IPS-NIHi7 (cell line): ENCODE results near the gene CCBE1.
A peak's percentile ranks its signal among the peaks of the same experiment; 100 is the strongest.
"Not testable (repeated sequence)": the region's sequence is repeated elsewhere in the genome, so short reads cannot be mapped to it uniquely, and the experiment has no call there.

Source experiments
- DNase-seq: peaks from one replicate; pipeline ENCODE4 v3.0.0; 2012; ENCODE audit warnings: mixed read lengths; ENCODE audit errors: extremely low spot score

CCBE1 gene

DNA sequence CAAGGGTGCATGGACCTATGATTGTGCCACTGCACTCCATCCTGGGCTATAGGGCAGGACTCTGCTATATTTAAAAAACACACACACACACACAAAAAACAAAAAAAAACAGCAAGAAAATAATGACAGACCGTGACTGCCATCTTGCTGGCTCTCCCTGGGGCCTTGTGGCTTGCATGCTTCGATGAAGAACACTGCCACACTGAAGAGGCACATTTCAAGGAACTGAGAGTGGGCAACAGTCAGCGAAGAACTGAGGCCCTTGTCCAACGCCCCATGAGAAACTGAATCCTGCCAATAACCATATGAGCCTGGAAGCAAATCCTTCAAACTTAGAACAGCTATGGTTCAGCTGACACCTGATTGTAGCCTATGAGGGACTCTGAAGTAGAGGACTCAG lies 158.1 kb downstream of the CCBE1 start:
- no peak for DNase-seq

DNA sequence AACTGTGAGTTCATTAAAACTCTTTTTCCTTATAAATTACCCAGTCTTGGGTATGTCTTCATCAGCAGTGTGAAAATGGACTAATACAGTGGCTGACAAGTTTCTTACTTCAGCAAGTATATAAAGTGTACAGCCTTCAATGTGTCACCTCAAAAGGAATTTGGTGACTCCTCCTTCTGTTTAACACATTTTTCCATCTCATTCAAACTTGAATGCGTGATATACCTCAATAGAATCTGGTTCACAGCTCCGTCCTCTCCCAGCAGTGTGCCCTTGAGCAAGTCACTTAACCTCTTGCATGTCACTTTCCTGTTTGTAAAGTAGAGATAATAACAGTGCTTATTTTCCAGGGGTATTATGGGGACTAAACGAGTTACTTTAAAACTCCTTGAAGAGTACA lies 159.6 kb downstream of the CCBE1 start:
- DNase-seq: no peak

DNA sequence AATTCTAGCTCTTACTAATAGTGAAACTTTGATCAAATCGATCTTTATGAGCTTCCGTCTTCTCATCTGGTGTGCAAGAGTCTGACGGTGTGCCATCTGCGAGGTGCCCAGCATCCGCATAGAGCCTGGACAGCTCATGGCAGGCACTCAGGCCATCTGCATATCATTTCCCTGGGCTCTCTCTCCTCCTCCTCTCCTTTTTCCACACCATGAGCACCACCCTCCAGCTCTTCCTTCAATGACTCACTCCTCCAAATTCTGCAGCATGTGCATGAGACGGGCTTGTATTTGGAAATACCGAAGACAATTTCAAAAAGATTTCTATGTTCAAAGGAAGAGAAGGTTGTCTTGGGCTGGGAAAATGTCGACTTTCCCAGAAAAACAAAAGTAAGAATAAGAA lies 161.1 kb downstream of the CCBE1 start:
- no peak for DNase-seq

DNA sequence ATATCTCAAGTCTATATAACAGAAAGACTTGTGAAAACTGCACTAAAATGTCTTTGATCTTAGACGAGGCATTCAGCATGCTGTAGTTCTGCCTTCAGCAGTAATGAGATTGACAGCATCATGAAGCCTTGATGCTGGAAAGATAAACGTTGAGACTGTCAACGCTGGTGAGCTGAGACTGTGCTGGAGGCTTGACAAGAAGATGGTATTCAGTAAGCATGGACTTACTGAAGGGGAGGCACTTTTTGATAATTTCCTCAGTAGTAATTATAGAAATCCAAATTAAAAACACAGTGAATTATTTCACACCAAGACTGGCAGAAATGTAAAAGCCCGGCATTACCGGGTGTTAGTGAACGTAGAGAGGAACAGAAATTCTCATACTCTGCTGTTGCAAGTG lies 162.2 kb downstream of the CCBE1 start:
- no peak for DNase-seq

DNA sequence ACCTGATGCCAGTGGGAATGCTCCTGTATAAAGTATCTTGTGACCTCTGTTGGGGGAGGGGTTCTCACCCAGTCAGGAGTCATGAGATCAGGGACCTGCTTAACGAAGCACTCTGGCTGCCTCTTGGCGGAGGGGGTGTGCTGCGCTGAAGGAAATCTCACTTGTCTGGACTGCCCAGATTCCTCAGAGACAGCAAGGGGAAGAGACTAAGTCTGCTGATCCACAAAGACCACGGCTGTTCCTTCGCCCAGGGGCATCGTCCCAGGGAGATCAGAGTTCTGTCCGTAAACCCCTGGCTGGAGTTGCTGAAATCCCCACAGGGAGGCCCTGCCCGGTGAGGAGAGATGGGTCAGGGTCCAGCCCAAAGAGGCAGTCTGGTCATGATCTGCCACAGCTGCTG lies 168.4 kb downstream of the CCBE1 start:
- no peak for DNase-seq

DNA sequence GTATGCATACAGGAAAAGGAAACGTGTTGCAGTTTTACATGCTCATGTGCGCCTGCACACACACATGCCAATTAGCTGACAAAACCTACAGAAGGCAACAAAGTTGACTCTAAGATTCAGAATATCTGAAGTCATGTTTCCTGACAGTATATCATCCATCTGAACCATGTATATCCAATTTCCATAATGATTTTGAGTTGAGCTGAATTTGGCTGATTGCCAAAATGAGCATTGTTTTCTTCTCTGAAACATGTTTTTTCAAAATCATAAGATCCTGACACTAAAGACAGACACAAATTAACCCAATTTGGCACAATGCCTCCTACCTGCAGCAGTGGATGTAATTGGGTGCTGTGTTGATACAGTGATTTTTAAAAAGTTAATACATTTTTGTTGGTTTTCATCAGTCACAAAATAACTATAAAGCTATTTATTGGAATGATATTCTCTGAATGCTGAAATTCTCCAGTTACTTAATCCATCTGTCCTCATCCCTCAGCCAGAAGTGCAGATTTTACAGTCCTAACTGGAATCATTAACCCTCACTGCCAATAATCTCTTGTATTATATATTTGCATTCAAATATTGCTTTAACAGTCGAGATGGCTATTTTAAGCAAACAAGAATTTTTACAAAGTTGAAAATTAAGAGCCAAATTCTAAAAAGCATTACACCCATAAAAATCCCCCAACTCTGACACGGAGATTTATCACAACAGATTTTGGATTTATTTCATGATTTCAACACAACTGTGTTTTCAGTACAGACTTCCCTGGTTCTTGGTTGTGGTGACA lies 176.5 kb downstream of the CCBE1 start:
- DNase-seq: no peak

DNA sequence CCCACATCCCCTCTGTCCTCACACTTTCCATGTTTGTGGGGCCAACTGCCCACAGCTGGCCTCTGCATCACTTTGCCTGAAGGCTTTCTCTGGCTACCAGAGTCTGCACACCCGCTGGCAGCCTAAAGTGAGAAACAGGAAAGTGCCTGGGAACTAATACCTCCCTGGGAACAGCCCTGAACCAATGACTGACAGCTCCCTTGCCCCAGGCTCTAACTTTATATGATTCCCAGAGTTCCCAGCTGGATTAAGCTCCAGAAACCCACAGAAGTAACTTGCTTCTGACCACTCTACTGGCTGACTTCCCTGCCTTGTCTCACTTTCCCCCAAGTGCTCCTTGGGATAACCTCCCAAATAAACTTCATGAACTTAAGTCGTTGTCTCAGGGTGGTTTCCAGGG lies 178.5 kb downstream of the CCBE1 start:
- DNase-seq: no peak

DNA sequence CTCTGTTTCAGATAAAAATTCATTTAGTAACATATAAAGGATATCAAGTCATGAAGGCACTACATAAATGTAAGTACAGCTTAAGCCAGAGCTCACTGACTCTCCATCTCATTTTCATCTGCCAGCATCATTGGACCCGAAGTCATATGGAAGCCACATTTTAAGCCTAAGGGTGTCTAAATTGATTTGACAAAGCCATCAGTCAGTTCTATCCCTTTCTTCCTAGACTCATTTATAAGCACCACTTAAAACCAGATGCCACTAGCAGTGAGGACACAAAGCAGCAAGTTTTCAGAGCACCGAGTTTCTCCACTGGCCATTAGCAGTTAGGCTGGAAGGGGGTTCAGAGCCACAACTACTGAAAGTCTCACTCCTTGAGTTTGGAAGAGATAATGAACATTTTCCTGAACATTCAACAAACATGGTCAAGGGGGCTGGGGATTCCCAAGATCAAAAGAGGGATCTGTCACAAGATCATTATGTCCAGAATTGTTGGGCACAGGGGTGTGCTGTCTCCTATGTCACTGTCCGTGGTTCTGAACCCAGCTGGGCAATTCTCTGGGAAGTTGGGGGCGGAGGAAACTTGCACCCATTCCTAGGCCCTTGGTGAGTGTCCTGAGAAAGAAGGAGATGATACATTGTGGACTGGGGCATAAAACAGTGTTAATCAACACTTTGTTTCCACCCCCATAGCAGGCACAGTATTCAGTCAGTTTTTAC lies 179.6 kb downstream of the CCBE1 start:
- peak; percentile 70 for DNase-seq

DNA sequence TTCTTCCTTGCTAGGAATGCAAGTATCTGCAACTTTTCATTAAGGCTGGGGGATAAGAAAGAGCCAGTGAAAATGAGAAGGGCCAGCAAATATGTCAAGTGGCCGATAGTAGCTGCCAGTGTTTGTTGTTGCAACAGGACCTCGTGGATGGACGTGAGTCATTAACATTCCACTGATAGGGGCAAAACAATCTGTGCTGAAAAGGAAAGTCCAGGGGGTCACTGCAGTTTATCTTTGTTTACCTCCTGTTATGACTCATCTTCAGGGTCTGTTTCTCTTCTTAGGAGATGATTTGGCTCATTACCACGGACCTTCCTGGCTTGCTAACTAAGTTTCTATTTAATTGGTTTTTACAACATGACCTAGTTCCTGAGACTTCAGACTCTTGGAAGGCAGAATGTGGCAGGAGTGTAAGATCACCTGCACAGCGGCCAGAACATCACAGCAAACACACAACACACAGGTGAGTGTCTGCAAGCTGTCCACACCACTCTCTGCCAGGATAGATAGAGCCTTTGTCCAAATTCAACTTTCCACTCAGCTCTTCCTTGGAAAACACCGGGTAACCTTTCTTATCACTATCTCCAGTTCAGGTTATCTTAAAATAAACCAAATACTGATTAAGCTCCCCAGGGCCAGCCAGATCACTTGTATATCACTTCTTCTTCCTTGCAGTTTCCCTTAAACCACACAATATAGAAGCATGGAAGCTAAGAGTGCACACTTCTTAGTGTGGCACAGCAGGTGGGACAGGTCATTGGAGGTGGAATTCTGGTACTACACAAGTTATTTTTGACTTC lies 180.7 kb downstream of the CCBE1 start:
- peak; percentile 63 for DNase-seq

DNA sequence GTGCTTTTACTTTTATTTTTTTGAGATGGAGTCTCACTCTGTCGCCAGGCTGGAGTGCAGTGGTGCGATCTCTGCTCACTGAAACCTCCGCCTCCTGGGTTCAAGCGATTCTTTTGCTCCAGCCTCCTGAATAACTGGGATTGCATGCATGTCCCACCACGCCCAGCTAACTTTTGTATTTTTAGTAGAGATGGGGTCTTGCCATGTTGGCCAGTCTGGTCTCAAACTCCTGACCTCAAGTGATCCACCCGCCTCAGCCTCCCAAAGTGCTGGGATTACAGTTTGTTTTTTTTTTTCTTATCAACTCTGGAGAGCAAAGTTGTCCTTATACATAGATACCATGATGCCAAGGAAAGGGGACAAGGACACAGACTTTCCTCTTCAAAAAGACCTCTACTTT lies 181.3 kb downstream of the CCBE1 start:
- not testable (repeated sequence) for DNase-seq

DNA sequence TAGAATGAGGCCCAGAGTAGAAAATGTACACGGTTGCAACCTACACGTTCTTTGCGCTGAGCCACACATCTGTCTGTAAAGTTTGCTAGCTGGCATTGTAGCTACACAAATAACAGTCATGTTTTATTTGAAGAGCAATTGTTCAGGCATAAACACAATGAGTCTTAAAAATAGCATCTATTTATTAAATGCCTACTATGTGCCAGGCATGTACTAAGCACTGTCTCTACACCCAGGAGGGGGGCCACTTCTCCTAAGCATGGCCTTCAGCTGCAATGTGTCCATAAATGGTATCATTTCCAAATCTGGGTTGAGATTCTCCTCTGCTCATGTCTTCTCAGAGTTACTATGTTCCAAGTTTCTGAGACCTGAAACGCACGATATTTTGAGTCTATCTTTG lies 182.1 kb downstream of the CCBE1 start:
- no peak for DNase-seq

DNA sequence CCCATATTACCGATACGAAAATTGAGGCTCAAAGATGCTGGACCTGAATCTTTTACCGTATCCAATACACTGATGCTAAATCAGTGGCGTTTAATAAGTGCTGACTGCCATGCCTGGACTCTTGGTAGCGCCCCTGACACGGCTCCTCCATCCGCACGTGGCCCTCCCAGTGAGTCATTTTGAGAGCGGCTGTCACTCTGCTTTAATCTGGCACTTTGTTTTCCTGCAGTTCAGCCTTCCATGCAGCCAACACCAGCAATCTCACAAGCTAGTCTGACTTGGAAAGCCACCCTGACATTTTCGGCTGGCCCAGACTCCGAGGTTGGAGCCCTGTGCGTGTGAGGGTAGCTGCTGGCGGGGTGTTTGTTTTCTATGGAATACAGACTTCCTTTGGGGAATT lies 183.0 kb downstream of the CCBE1 start:
- no peak for DNase-seq

DNA sequence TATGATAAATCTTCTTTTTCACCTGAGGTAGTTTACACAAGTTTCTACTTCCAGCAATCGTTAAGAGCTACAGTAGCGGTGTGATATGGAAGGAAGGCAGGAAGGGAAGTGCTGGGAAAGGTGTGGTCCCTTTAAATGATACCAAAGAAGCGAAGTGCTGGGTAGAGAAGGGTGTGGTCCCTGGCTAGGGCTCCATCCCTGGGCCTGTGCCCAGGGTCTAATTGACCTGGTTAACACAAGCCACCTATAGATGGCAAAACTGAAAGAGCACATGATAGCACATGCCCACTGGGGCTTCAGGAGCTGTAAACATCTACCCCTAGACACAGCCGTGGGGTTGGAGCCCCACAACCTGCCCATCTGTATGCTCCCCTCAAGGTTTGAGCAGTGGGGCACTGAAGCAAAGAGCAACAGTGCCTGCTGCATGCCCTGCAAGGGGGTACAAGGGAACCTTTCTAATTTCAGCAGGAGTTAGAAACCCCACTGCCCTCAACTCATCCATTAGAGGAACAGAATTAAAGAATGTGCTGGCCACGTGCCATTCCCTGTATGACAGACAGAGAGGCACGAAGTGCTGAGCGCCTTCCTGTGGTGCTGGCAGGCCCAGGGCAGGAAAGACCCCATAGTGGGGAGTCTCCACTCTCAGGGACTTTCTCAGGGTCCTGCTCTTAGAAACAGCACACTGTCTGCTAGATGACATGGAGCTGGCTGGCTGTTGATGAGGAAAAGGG lies 185.0 kb downstream of the CCBE1 start:
- DNase-seq: no peak

DNA sequence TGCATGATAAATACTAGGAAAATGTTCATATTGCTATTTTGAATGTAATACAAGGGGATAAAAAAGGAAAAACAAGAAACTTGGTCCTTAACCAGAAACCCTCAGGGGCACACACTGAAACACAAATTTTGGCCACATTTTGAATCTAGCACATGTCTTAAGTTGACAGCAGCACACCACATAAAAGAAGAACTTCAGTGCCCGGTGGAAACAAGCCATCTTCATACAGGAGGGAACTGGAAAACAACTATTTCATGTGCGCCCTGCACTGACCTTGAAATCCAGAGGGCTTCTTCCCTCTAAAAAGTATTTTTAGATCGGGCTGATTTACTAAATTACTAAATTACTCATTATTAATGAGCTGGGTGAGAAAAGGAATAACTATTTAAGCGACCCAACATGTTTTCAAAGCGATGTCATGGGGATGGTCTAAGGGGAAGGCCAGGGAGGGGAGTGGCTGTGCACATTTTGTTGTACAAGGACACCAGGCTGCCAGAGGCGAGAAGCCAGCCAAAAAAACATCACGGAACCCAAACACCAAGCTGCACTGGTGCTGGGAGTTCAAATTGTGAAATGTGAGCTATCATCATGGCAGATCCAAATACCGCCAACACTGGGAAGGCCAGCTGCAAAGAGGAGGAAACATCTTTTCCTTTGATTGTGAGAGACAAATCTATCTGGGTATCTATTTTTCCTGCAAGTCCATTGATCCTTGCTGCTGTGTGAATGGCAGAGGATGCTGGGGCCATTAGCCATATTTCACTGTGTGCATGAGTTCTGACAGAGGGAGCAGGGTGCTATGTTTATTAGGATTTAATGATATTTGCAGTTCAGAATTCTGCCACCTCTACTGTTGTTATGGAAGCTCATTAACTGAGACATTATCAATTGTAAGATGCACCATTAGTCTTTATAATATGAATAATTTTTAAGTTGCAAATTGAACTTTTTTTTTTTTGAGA lies 187.5 kb downstream of the CCBE1 start:
- DNase-seq: no peak

DNA sequence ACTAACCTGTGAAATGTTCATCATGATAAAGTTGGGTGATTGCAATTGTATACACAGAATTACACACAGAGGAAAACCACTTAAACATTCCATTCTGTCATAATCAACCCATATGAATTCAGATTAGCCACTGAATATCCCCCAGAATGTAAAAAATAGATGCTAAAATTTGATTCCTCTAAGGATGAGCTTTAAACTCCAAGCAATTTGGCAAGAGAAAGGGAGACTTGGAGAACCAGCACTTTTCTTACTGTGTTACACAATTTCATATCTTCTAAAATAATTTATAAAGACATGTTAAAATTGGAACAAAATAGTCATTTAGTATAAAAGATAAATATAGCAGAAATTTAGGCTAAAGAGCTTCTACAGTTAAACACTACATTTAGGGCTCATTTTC lies 191.9 kb downstream of the CCBE1 start:
- DNase-seq: no peak

DNA sequence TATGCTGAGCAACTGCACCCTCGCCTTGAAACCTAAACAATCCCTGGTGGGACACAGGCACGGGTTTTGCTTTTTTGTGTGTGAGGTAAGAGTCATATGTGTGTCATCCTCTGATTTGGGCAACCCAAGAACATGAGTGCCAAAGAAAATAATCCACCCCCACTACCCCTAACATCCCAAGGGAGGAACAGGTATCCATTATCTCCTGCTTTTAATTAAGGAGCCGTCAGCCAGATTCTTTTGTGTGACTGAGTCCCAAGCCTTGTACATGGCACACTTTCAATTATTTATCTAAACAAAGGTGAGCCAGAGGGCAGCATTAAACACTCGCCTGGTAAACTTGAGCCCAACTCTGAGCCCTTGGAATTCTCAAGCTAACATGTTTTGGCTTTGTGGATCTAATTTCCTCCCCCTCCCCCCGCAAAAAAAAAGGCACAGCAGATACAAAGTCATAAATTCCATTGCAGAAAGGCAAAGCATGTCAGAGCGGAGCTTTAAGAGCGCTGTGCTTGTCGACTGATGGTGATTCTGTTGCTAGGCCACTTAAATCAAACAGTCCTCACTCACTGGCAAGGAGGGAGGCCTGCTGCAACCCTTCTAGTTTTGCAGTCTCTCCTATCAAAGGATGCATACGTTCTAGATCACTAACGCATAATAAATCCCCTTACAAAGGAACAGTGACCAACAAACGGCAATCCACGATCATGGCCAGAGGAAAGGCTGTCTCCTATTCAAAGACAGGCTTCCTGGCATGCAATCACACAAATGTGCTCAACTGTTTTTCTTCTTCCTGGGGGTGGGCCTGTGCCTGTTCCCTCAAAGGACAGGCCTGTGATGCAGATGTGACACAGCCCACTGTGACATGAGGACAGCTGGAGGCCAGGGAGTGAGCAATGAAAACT lies 194.7 kb downstream of the CCBE1 start:
- DNase-seq: no peak

DNA sequence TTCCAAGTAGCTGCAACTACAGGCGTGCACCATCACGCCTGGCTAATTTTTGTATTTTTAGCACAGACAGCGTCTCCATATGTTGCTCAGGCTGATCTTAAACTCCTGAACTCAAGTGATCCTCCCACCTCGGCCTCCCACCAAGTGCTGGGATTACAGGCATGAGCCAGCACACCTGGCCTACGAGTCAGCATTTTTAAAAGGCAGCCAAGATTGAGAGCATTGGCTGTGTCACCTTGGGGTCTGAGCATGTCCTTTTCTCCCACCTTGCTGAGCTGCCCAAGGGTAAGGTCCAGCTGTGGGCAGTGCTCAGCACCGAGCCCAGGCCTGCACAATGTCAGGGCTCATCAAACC lies 195.3 kb downstream of the CCBE1 start:
- DNase-seq: no peak

DNA sequence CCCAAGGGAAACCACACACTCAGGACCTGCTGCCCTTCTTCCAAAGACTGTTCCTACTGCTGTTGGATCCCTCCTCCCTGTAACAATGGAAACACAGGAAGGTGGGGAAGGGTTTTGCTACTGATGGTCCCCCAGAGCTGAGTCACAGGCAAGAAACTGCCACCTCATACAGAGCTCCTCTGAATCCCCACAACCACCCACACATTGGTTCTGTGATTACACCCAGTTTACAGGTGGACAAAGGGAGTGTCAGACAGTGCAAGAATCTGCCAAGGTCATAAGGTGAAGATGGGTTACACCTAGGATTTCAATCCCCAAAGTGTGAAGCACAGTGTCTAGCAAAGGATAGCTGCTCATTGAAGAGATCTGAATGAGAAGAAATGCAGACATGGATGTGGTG lies 196.5 kb downstream of the CCBE1 start:
- no peak for DNase-seq

DNA sequence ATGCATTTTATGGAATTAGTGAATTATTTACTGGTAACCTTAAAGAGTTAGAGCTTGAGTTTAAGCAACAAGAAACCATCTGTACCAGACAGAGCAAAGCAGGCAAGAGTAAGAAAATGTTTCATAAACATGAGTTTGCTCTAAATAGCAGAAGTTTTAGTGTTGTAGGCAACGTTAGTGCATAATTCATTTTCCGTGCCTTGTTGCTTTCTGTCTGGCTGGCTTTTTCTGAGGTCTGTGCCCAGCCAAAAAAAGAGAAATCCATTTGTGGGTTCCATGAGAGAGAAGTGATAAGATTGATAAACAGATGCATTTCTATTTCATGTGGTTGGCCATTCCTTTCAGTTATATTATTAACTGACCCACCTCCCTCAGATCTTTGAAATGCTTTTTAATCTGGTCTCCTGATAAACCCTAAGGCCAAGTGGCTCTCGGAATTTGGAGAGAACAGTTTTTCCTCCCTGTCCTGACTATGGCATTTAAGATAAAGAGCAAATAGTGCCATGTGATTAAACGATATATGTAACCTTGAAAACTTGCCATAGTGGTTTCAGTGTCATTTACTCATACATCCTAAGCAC lies 198.6 kb downstream of the CCBE1 start:
- no peak for DNase-seq
